Measurements from ENCODE around the gene CASP3. TPM values are rescaled to one million over a fixed set of nuclear protein-coding genes. Genes with fewer than 3 reads are reported as not detected.
"Not testable (repeated sequence)": the region's sequence is repeated elsewhere in the genome, so short reads cannot be mapped to it uniquely, and the experiment has no call there.

CASP3 gene
- polyA plus RNA-seq, 1 of the 3 experiments (the other 2 are of a cell fraction), result 15.5 TPM

GRCh38 chr4:184612074-184612473, 37.2 kb downstream of the CASP3 start:
- Histone ChIP-seq H3K4me2 (no peak overlapping the region), H3K36me3 (replicated peaks in 1 of 2; ENCODE audit: control insufficient read depth in 1 of 2, insufficient read depth in 2 of 2, low read length in 1 of 2) (no peaks in the 10 kb centered on the region), H3K79me2 (ENCODE audit: insufficient read depth) (no peaks in the 10 kb centered on the region), H3K27ac (ENCODE audit: low read depth in 2 of 2, low read length in 1 of 2) (no peak overlapping the region), H3K9ac (no peak overlapping the region), H3K9me2 (no peaks in the 10 kb centered on the region), H3K4me3 (ENCODE audit: low read depth in 2 of 2, low read length in 1 of 2) (no peak overlapping the region), H4K20me1 (ENCODE audit: insufficient read depth) (no peaks in the 10 kb centered on the region), H3K27me3 (ENCODE audit: insufficient read depth) (no peaks in the 10 kb centered on the region), H3F3A (replicated peaks; ENCODE audit: insufficient read depth) (no peaks in the 10 kb centered on the region), H2AFZ (ENCODE audit: low read depth) (no peak overlapping the region), H3K9me3 (no peaks in the 10 kb centered on the region), H3K4me1 (ENCODE audit: control insufficient read depth in 1 of 2, insufficient read depth in 2 of 2, low read depth in 1 of 2, low read length in 1 of 2) (no peaks in the 10 kb centered on the region)
- TF ChIP-seq IRF3 (IDR thresholded peaks at IDR 0.05; ENCODE audit: low read depth, low read length), result no peak
- no peak for TF ChIP-seq MAX (IDR thresholded peaks at IDR 0.05; ENCODE audit: low read depth)
- no peak for TF ChIP-seq YY1 (IDR thresholded peaks at IDR 0.05; ENCODE audit: low read depth)
- TF ChIP-seq NFIC (IDR thresholded peaks at IDR 0.05; ENCODE audit: borderline replicate concordance), result no peak
- TF ChIP-seq SIN3A (IDR thresholded peaks at IDR 0.05; ENCODE audit: borderline replicate concordance, low read depth, low read length), result no peak
- no peak for TF ChIP-seq NRF1 (IDR thresholded peaks at IDR 0.05; ENCODE audit: low read depth, low read length)
- 40% methylated on average over 3 of the region's 3 CpGs for WGBS (ENCODE audit: low lambda C conversion rate)
- POLR2A ChIA-PET, result no interaction called here
- DNase-seq, result no peak
- CTCF ChIA-PET, result interaction anchor here (1.8 kb wide), 1 partner anchor 348 kb away, joined by 5 read pairs; no protein-coding TSS in a partner anchor

GRCh38 chr4:184607429-184607828, 41.8 kb downstream of the CASP3 start:
- H2AFZ ChIP-seq (ENCODE audit: low read depth), result not testable (repeated sequence)

GRCh38 chr4:184602857-184603256, 46.4 kb downstream of the CASP3 start:
- H3K4me3 ChIP-seq (ENCODE audit: low read depth in 2 of 2, low read length in 1 of 2); H2AFZ ChIP-seq (ENCODE audit: low read depth); H3K9me2 ChIP-seq; H3K27ac ChIP-seq (ENCODE audit: low read depth in 2 of 2, low read length in 1 of 2); H3K4me1 ChIP-seq (ENCODE audit: control insufficient read depth in 1 of 2, insufficient read depth in 2 of 2, low read depth in 1 of 2, low read length in 1 of 2); H3F3A ChIP-seq (replicated peaks; ENCODE audit: insufficient read depth); H3K27me3 ChIP-seq (ENCODE audit: insufficient read depth); H3K79me2 ChIP-seq (ENCODE audit: insufficient read depth); H3K9ac ChIP-seq; POLR2A ChIA-PET; H3K4me2 ChIP-seq; H4K20me1 ChIP-seq (ENCODE audit: insufficient read depth); H3K36me3 ChIP-seq (replicated peaks in 1 of 2; ENCODE audit: control insufficient read depth in 1 of 2, insufficient read depth in 2 of 2, low read length in 1 of 2); DNase-seq; CTCF ChIA-PET; H3K9me3 ChIP-seq: not testable (repeated sequence)
- WGBS (ENCODE audit: low lambda C conversion rate), result 0% methylated on average over 1 of the region's 1 CpG

More at GRCh38 chr4:184607429-184607828, 41.8 kb downstream of the CASP3 start:
- H3K9me2 ChIP-seq; H3F3A ChIP-seq (replicated peaks; ENCODE audit: insufficient read depth); POLR2A ChIA-PET; H3K27ac ChIP-seq (ENCODE audit: low read depth in 2 of 2, low read length in 1 of 2); H3K9me3 ChIP-seq; H3K36me3 ChIP-seq (replicated peaks in 1 of 2; ENCODE audit: control insufficient read depth in 1 of 2, insufficient read depth in 2 of 2, low read length in 1 of 2); H3K4me1 ChIP-seq (ENCODE audit: control insufficient read depth in 1 of 2, insufficient read depth in 2 of 2, low read depth in 1 of 2, low read length in 1 of 2); DNase-seq; CTCF ChIA-PET; H3K4me2 ChIP-seq; H3K9ac ChIP-seq; H3K4me3 ChIP-seq (ENCODE audit: low read depth in 2 of 2, low read length in 1 of 2); H3K79me2 ChIP-seq (ENCODE audit: insufficient read depth); H3K27me3 ChIP-seq (ENCODE audit: insufficient read depth); H4K20me1 ChIP-seq (ENCODE audit: insufficient read depth): not testable (repeated sequence)
- WGBS (ENCODE audit: low lambda C conversion rate), result 52% methylated on average over 2 of the region's 2 CpGs

- H3K9me3 ChIP-seq; DNase-seq; H3K4me2 ChIP-seq; H3K9ac ChIP-seq; POLR2A ChIA-PET; H3K9me2 ChIP-seq; H3K27me3 ChIP-seq (ENCODE audit: insufficient read depth); H3F3A ChIP-seq (replicated peaks; ENCODE audit: insufficient read depth); H3K27ac ChIP-seq (ENCODE audit: low read depth in 2 of 2, low read length in 1 of 2); H3K4me3 ChIP-seq (ENCODE audit: low read depth in 2 of 2, low read length in 1 of 2); CTCF ChIA-PET; H3K4me1 ChIP-seq (ENCODE audit: control insufficient read depth in 1 of 2, insufficient read depth in 2 of 2, low read depth in 1 of 2, low read length in 1 of 2); H3K79me2 ChIP-seq (ENCODE audit: insufficient read depth); H4K20me1 ChIP-seq (ENCODE audit: insufficient read depth); H3K36me3 ChIP-seq (replicated peaks in 1 of 2; ENCODE audit: control insufficient read depth in 1 of 2, insufficient read depth in 2 of 2, low read length in 1 of 2); H2AFZ ChIP-seq (ENCODE audit: low read depth): not testable (repeated sequence)
- WGBS (ENCODE audit: low lambda C conversion rate), result 74% methylated on average over 7 of the region's 8 CpGs
Measured at GRCh38 chr4:184600982-184601381, 48.3 kb downstream of the CASP3 start.
